ENCODE measurements around the gene SLC25A33.
"Not testable (repeated sequence)": the region's sequence is repeated elsewhere in the genome, so short reads cannot be mapped to it uniquely, and the experiment has no call there.

Gene SLC25A33

GRCh38 chr1:9539829-9540550, 725 bp downstream of the SLC25A33 start:
- DNase-seq: peak; percentile 23 to 72 (median 34)

GRCh38 chr1:9542430-9542829, 3.2 kb downstream of the SLC25A33 start:
- no peak for DNase-seq

DNA sequence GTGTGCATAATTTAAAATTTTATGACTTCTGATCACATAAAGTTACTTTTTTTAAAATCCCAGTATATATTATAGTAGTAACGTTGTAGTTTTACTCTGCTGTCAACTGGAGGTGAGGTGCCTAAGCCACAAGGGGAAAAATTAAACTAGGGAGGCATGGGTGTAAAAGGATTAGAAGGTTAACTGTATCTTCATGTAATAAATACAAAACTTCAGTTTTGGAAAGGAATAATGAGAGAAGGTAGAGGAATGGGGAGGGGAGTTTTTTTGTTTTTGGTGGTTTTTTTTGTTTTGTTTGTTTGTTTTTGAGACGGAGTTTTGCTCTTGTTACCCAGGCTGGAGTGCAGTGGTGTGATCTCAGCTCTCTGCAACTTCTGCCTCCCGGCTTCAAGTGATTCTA, 5.7 kb downstream of the SLC25A33 start:
- no peak for DNase-seq

DNA sequence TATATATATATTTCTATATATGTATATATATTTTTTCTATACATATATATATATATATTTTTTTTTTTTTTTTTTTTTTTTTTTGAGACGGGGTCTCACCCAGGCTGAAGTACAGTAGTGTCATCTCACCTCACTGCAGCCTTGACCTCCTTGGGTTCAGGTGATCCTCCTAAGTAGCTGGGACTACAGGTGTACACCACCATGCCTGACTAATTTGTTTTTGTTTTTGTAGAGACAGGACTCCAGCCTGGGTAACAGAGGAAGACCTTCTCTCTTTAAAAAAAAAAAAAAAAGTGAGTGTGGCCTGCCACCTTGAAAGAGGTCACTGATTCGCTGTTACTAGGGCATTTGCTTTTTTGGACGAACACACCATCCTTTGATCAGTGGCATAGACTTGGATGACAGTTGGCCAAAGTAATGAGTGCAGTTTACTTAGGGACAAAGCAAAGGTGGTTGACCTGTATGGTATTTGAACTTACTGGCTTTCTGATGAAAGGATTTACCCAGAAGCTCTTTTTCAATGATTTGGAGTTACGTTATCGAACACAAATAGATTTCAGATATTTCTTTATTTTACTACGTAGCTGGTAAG, 10.8 kb downstream of the SLC25A33 start:
- DNase-seq: no peak

GRCh38 chr1:9551984-9552383, 12.7 kb downstream of the SLC25A33 start:
- DNase-seq: no peak

- DNase-seq: no peak
Observed at GRCh38 chr1:9553736-9554144, 14.5 kb downstream of the SLC25A33 start.

- no peak for DNase-seq
Observed at GRCh38 chr1:9555942-9556341, 16.7 kb downstream of the SLC25A33 start.

DNA sequence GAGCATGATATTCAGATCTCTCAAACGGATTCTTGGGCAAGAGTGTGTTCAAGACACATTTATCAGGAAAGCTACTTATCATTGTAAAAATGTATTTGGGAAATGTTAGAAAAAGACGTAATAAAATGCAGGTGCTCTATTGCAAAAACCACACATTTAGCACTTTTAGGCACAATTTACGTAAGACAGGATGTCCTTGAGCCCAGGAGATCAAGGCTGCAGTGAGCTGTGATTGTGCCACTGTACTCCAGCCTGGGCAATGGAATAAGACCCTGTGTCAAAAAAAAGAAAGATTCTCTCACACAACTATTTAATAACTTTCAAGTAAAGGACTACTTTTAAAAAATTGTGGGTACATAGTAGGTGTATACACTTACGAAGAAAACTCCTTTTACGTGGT, 18.4 kb downstream of the SLC25A33 start:
- DNase-seq: no peak

DNA sequence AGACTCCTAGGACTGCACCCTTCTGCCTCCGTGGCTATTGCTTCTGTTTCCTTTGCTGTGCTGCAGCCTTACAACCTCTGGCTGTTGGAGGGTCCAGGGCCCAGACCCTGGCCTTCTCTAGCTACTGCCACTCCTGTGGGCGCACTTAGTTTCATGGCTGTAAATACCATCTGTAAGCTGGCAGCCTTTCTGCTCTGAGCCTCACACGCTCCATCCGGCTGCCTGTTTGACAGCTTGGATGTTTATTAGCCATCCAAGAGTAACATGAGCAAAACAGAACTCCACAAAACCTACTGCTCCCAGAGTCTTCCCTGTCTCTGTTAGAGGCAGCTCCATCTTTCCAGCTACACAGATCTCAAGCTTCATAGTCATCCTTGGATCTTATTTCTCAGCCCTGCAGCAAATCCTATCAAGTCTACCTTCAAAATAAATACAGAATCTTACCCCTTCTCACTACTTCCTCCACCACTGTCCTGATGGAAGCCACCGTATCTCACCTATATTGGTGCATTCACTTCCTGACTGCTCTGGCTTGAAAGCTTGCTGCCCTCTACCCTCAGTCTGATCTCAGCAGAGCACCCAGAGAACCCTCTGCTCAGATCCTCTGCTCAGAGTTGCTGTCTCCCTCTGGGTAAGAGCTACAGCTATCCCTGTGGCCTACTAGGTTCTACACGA, 19.1 kb downstream of the SLC25A33 start:
- peak in 1 of 5 experiments; percentile 58 for DNase-seq

DNA sequence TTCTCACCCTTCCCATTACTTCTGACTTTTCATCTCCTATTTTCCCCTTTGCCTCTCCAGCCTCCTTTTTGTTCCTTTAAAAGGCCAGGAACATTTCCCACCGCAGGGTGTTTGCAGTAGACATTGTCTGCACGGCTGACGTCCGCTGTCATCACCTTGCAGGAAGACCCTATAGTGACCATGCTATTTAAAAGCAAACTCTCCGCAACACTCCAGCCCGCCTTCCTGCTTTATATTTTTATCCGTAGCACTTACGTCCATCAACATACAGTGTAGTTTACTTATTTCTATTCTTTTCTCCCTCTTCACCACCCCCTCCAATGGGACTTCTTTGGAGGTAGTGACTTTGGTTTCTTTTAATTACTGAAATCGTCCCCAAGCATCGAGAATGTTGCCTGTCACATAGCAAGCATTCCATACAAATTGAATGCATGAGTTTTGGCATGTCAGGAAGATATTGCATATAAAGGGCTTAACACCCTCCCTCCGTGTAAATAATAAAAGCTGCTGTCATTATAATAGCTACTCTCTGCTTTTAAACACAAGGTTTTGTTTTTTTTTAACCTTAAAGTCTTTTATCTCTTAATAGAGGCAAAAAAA, 19.8 kb downstream of the SLC25A33 start:
- no peak for DNase-seq

DNA sequence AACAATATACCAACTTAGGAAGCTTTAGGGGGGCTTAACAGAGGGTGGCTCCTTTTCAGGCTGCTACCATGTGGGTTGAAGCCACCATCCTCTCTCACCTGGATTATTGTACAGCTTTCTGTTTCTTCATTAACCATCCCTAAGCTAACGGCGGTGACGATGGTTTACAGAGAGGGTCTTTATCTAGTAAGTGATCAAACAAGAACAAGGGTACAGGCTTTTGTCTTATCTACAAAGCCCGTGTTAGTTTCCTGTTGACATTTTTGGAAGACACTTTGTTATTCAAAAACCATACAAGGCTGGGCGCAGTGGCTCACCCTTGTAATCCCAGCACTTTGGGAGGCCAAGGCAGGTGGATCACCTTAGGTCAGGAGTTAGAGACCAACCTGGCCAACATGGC, 20.4 kb downstream of the SLC25A33 start:
- peak in 3 of 5 experiments; percentile 14 to 79 (median 27) for DNase-seq

GRCh38 chr1:9560090-9560489, 20.8 kb downstream of the SLC25A33 start:
- DNase-seq: not testable (repeated sequence)

DNA sequence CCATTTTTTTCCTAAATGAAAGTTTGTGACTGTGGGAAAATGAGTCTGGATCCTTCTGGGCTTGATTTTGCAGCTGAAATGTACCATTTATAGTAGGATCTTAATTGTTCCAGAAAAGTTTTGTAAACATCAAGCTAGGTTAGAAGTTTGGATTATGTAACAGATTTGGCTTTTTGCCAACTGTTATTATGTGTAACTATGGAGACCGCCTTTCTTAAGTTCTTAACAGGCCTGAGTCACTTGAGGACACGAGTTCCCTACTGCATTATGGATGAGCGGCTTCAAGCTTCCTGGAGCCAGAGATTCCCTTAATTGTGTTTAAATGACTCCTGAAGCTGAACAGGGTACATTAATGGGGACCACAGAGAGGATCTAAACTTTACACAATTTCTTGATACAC, 22.2 kb downstream of the SLC25A33 start:
- DNase-seq: peak in 1 of 5 experiments; percentile 36

DNA sequence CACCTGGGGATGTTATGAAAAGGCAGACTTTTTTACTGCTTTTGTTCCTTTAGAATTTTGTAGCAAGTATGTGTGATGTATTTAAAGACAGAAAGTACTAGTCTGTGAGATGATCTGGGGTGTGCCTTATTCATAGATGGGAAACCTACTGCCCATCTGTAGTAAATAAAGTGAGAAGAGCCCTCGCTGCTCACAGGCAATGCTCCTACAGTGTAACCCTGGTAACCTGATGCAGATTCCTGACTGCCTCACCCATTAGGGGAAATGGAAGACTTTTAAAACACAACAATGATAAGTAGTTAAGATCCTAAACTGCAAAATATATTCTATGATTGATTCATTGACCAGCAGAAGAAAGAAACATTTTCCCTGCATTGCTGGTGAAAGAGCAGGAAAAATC, 30.0 kb downstream of the SLC25A33 start:
- no peak for DNase-seq

GRCh38 chr1:9570886-9571529, 31.7 kb downstream of the SLC25A33 start:
- DNase-seq: not testable (repeated sequence)

GRCh38 chr1:9573723-9574122, 34.5 kb downstream of the SLC25A33 start:
- DNase-seq: peak in 1 of 5 experiments; percentile 49

- no peak for DNase-seq
Observed at GRCh38 chr1:9575486-9575885, 36.2 kb downstream of the SLC25A33 start.

DNA sequence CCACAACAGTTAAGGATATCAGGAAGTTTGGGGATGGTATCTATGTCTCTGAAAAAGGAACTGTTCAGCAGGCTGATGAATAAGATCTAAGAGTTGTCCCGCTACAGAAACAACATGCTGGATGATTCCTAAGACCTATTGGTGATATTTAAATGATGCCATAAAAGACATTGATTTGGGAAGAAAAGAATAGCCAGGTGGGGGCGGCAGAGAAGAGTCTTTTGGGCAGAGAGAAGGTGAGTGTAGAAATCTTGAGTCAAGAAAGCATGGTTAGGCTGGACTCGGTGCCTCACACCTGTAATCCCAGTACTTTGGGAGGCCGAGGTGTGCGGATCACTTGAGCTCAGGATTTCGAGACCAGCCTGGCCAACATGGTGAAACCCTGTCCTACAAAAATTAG, 37.6 kb downstream of the SLC25A33 start:
- no peak for DNase-seq

DNA sequence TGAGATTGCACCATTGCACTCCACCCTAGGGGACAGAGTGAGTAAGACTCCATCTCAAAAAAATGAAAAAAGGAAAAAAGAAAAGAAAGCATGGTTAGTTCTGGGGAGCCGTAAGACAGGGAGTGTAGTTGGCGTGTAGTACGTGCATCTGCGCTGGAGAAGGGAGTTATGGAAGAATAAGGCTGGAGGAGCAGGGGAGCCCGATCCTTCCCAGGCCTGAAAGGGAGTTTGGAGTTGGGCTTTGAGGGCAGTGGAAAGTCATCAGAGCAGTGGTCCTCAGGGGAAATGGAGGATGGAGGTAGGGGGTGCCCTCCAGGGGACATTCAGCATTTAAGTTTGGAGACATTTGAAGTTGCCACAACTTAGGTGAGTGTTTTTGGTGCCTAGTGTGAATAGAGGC, 38.2 kb downstream of the SLC25A33 start:
- DNase-seq: no peak

DNA sequence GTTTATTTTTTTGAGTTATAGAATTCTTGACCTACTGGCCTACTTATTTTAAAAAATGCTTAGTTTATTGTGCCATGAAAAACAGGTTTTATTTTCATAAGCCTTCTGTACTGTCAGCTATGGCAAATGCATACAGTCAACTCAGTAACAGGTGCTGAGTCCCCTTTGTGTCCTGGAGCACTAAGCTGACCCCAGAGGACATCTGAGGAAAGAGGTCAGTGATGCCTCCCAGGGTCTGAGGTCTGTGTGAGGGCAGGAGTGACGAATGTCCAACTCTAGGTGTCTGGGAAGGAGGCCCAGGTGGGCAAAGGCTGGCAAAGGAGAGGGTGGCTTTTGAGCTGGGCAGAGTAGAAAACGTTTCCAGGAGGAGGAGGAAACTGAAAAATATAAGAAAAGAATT, 41.7 kb downstream of the SLC25A33 start:
- no peak for DNase-seq

- no peak for DNase-seq
Observed at GRCh38 chr1:9586147-9586766, 47.0 kb downstream of the SLC25A33 start.

- peak; percentile 89 to 95 (median 93) for DNase-seq
Observed at GRCh38 chr1:9588551-9589143, 49.4 kb downstream of the SLC25A33 start, which contains the start of gene TMEM201. TSS of gene TMEM201 (plus strand) at chr1:9588911. CDS start at chr1:9588931, 20 bp downstream.

Measured in T-helper 2 cell (primary cell).